Endodermal cell (in vitro differentiated cells): ENCODE results near the gene KCNT1. TPM values are rescaled to one million over a fixed set of nuclear protein-coding genes. Genes with fewer than 3 reads are reported as not detected.

Experiments
- DNase-seq: peaks from one replicate; pipeline ENCODE4 v3.0.0-alpha.2; 2017
- H3K27ac ChIP-seq: 2 replicates; pipeline ENCODE4 v1.5.1; 2013; ENCODE audit warnings: mild to moderate bottlenecking, low read depth, low read length, moderate library complexity
- H3K27me3 ChIP-seq: 2 replicates; pipeline ENCODE4 v1.6.1; 2013; ENCODE audit warnings: mild to moderate bottlenecking, low read length, moderate library complexity; ENCODE audit not compliant: insufficient read depth, control insufficient read depth, poor library complexity, severe bottlenecking
- H3K36me3 ChIP-seq: 2 replicates; pipeline ENCODE4 v1.7.0; 2013; ENCODE audit warnings: mild to moderate bottlenecking, low read length, moderate library complexity; ENCODE audit not compliant: control insufficient read depth, insufficient read depth
- H3K4me1 ChIP-seq: one replicate; pipeline ENCODE4 v1.7.0; 2013; ENCODE audit warnings: low read length; ENCODE audit not compliant: control insufficient read depth, insufficient read depth
- H3K4me3 ChIP-seq: 2 replicates; pipeline ENCODE4 v1.5.1; 2013; ENCODE audit warnings: mild to moderate bottlenecking, low read length, moderate library complexity
- H3K9ac ChIP-seq: 2 replicates; pipeline ENCODE4 v1.6.1; 2013; ENCODE audit warnings: mild to moderate bottlenecking, low read length, moderate library complexity; ENCODE audit not compliant: poor library complexity, severe bottlenecking; ENCODE audit errors: extremely low read depth
- H3K9me3 ChIP-seq: 2 replicates; pipeline ENCODE4 v1.6.1; 2013; ENCODE audit warnings: mild to moderate bottlenecking, low read length, moderate library complexity; ENCODE audit not compliant: control insufficient read depth
- H3K27ac Mint-ChIP-seq: 2 replicates; pipeline ENCODE4 v1.8.0; 2020; ENCODE audit warnings: mixed read lengths
- H3K27me3 Mint-ChIP-seq: 2 replicates; pipeline ENCODE4 v1.8.0; 2021; ENCODE audit warnings: mild to moderate bottlenecking, mixed read lengths; ENCODE audit not compliant: insufficient read depth
- H3K36me3 Mint-ChIP-seq: 2 replicates; pipeline ENCODE4 v1.8.0; 2020; ENCODE audit warnings: low read depth, mixed read lengths
- H3K4me1 Mint-ChIP-seq: 2 replicates; pipeline ENCODE4 v1.8.0; 2020; ENCODE audit warnings: mixed read lengths
- H3K4me3 Mint-ChIP-seq: 2 replicates; pipeline ENCODE4 v1.8.0; 2020; ENCODE audit warnings: mild to moderate bottlenecking, moderate library complexity, mixed read lengths
- H3K9me3 Mint-ChIP-seq: 2 replicates; pipeline ENCODE4 v1.8.0; 2020; ENCODE audit warnings: mild to moderate bottlenecking, mixed read lengths
- CTCF ChIP-seq: fragments of 200-600 bp; sonication (generic); conservative IDR thresholded peaks from 2 replicates; pipeline ENCODE4 v1.5.0; 2021; ENCODE audit warnings: antibody characterized with exemption, mild to moderate bottlenecking
- WGBS, 2 experiments: methylation state at CpG; one replicate each; pipeline versions ENCODE4 v1.1.5 to v1.1.7; 2013; ENCODE audit warnings: missing lambda C conversion rate in 2 of 2, mixed read lengths in 1 of 2; ENCODE audit not compliant: insufficient coverage in 1 of 2, insufficient read length in 1 of 2; 5-methylcytosine and 5-hydroxymethylcytosine counted together
- total RNA-seq, 2 donors: library from RNA; stranded (reverse); fragmentation: NEBNext Ultra II Directional in 1 of 2; extraction: Animal tissue kit (Norgen Biotek cat#: 25700) in 1 of 2; gene quantifications; 2 replicates in 1 of 2; 3 replicates in 1 of 2; pipeline ENCODE4 v1.2.1, GENCODE V29; 2021

Gene KCNT1
- total RNA-seq, 2 donors from 2014 or later = 0.15 TPM; not detected in 1

DNA sequence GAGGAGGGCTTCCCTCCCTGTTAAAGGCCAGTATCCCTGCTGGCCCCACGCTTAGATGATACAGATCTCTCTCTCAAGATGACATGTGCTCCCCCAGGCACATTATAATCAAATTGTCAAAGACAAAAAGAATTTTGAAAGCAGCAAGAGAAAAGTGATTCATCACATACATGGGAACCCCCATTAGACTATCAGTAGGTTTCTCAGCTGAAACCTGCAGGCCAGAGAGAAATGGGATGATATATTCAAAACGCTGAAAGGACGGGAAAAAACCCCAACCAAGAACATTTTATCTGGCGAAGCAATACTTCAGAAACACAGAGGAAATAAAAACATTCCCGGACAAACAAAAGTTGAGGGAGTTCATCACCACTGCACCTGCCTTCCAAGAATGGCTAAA lies 126.7 kb downstream of the KCNT1 start:
- no peak overlapping the region for H3K27ac ChIP-seq
- H3K4me3 Mint-ChIP-seq = no peak overlapping the region
- H3K4me1 Mint-ChIP-seq = no peaks in the 10 kb centered on the region
- peaks cover 54% of the 10 kb centered on the region for H3K36me3 ChIP-seq
- H3K4me3 ChIP-seq = no peak overlapping the region
- DNase-seq = no peak
- H3K36me3 Mint-ChIP-seq = peaks cover 65% of the 10 kb centered on the region
- H3K9me3 Mint-ChIP-seq = no peaks in the 10 kb centered on the region
- H3K9me3 ChIP-seq = peaks cover 20% of the 10 kb centered on the region
- H3K9ac ChIP-seq = no peak overlapping the region
- H3K27me3 Mint-ChIP-seq = no peaks in the 10 kb centered on the region
- 92 to 100% methylated on average over 1 to 5 of the region's 5 CpGs for WGBS, 2 experiments
- H3K4me1 ChIP-seq = no peaks in the 10 kb centered on the region
- H3K27ac Mint-ChIP-seq = no peak overlapping the region
- TF ChIP-seq CTCF = no peak
- H3K27me3 ChIP-seq = no peaks in the 10 kb centered on the region

GRCh38 chr9:135830496-135830895 lies 128.5 kb downstream of the KCNT1 start:
- no peaks in the 10 kb centered on the region for H3K9me3 Mint-ChIP-seq
- DNase-seq = no peak
- H3K36me3 ChIP-seq = peaks cover 58% of the 10 kb centered on the region
- H3K4me3 ChIP-seq = no peak overlapping the region
- H3K27me3 ChIP-seq = no peaks in the 10 kb centered on the region
- 91 to 100% methylated on average over 1 of the region's 1 CpG for WGBS, 2 experiments
- H3K9ac ChIP-seq = no peak overlapping the region
- H3K36me3 Mint-ChIP-seq = peaks cover 55% of the 10 kb centered on the region
- H3K27ac ChIP-seq = no peak overlapping the region
- no peak overlapping the region for H3K27ac Mint-ChIP-seq
- H3K9me3 ChIP-seq = peaks cover 20% of the 10 kb centered on the region
- no peaks in the 10 kb centered on the region for H3K4me1 Mint-ChIP-seq
- H3K27me3 Mint-ChIP-seq = no peaks in the 10 kb centered on the region
- H3K4me3 Mint-ChIP-seq = no peak overlapping the region
- no peak for TF ChIP-seq CTCF
- H3K4me1 ChIP-seq = no peaks in the 10 kb centered on the region

DNA sequence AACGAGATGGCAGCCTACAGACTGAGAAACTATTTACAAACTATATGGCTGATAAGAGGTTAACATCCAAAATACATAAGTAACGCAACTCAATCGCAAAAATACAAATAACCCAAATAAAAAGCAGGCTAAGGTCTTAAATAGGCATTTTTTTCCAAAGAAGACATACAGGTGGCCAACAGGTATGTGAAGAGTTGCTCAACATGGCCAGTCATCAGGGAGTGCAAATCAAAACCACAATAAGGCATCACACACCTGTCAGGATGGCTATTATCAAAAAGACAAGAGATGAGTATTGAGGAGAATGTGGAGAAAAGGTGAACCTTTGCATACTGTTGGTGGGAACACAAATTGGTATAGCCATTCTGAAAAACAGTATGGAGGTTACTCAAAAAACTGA lies 131.9 kb downstream of the KCNT1 start:
- H3K4me3 ChIP-seq = no peak overlapping the region
- H3K4me3 Mint-ChIP-seq = no peak overlapping the region
- H3K27ac ChIP-seq = no peak overlapping the region
- no peaks in the 10 kb centered on the region for H3K27me3 Mint-ChIP-seq
- H3K9me3 Mint-ChIP-seq = no peaks in the 10 kb centered on the region
- no peaks in the 10 kb centered on the region for H3K4me1 Mint-ChIP-seq
- H3K36me3 Mint-ChIP-seq = peaks cover 34% of the 10 kb centered on the region
- H3K27ac Mint-ChIP-seq = no peak overlapping the region
- 100% methylated on average over 3 of the region's 3 CpGs; no CpG with 5 or more reads in 1 of the 2 experiments for WGBS, 2 experiments
- no peak for TF ChIP-seq CTCF
- no peaks in the 10 kb centered on the region for H3K27me3 ChIP-seq
- no peak for DNase-seq
- H3K36me3 ChIP-seq = peaks cover 43% of the 10 kb centered on the region
- H3K4me1 ChIP-seq = no peaks in the 10 kb centered on the region
- no peak overlapping the region for H3K9ac ChIP-seq
- H3K9me3 ChIP-seq = peaks cover 15% of the 10 kb centered on the region
